Measurements from ENCODE around the gene TFEC. TPM values are rescaled to one million over a fixed set of nuclear protein-coding genes. Genes with fewer than 3 reads are reported as not detected.

TFEC gene
- total and polyA plus RNA-seq, 4 donors = 1.0 to 12.4 (median 6.1) TPM

DNA sequence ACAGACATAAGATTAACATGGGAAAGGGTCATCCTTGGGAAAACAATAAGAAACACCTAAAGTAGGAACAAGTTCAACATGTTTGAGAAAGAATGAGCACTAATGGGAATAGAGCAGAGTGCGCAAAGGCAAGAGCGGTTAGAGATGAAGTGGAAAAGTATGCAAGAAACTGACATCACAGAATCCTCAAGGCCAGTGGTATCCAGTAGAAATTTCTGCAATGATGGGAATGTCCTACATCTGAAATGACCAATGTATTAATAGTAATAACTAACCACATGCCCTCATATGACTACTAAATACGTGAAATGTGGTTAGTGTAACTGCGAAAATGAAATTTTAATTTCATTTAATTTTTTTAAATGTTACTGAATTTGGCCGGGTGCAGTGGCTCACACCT lies 54.8 kb downstream of the TFEC start:
- ATAC-seq (ENCODE audit: low FRiP score) (no peak), DNase-seq (no peak)
- H3K36me3 ChIP-seq (ENCODE audit: control insufficient read depth in 1 of 2, insufficient read depth in 2 of 2, low read length in 1 of 2) = no peaks in the 10 kb centered on the region
- H3K4me1 ChIP-seq (ENCODE audit: control insufficient read depth in 1 of 2, insufficient read depth in 2 of 2, low read length in 2 of 2) = no peaks in the 10 kb centered on the region
- intact Hi-C loops (cut with DNase I) = no loop called here
- H3K4me3 ChIP-seq (ENCODE audit: low read length in 2 of 2) = no peak overlapping the region
- H3K27me3 ChIP-seq (ENCODE audit: control insufficient read depth in 1 of 2, insufficient read depth in 2 of 2, low read length in 1 of 2) = no peaks in the 10 kb centered on the region
- 78 to 80% methylated on average over 5 of the region's 5 CpGs for WGBS, 2 donors
- H3K27ac ChIP-seq (ENCODE audit: low read depth in 1 of 2, low read length in 2 of 2) = no peak overlapping the region
- H3K9me3 ChIP-seq (ENCODE audit: control insufficient read depth, low read length) = no peaks in the 10 kb centered on the region

DNA sequence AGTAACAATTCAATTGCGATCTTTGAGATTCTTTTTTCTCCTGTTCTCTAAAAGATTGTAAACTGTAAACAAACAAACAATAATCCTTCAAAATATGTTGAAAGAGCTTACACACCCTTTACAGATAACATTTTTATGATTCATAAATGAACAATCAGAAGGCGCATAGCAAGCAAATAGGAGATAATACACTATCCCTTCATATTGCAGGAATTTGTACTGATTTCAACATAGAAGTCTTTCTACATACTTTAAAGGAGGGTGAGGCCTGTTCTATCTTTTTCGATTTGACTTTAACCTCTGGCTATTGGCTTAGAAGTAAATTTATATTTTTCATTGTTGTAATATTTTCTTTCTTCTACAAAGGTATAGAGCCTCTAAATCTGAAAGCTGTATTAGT lies 57.2 kb downstream of the TFEC start:
- Histone ChIP-seq H3K27me3 (ENCODE audit: control insufficient read depth in 1 of 2, insufficient read depth in 2 of 2, low read length in 1 of 2) (no peaks in the 10 kb centered on the region), H3K36me3 (ENCODE audit: control insufficient read depth in 1 of 2, insufficient read depth in 2 of 2, low read length in 1 of 2) (no peaks in the 10 kb centered on the region), H3K4me3 (ENCODE audit: low read length in 2 of 2) (no peak overlapping the region), H3K4me1 (ENCODE audit: control insufficient read depth in 1 of 2, insufficient read depth in 2 of 2, low read length in 2 of 2) (no peaks in the 10 kb centered on the region), H3K27ac (ENCODE audit: low read depth in 1 of 2, low read length in 2 of 2) (no peak overlapping the region), H3K9me3 (ENCODE audit: control insufficient read depth, low read length) (no peaks in the 10 kb centered on the region)
- whole genome bisulfite sequencing, 2 donors = 83% methylated on average over 3 of the region's 3 CpGs
- no peak for DNase-seq
- no peak for ATAC-seq (ENCODE audit: low FRiP score)
- intact Hi-C loops (cut with DNase I) = no loop called here

DNA sequence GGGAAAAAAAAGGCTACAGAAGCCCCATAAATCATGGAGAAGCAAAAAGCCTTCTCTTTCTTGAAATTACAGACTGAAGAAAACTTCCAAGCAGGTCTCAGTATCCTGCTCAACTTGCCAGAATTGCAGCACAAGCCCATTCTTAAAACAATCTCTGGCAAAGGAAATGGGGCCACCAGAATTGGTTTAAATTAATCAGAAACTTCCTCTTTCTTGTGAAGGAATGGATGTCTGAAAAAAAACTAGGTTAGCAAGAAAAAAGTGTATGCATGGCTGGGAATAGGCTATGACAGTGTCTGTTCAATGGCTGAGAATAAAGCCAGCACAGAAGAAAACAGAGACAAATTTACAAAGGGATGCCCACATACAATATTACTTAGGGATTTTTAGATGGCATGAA lies 59.1 kb downstream of the TFEC start:
- H3K9me3 ChIP-seq (ENCODE audit: control insufficient read depth, low read length) = no peaks in the 10 kb centered on the region
- no peak for DNase-seq
- no peak overlapping the region for H3K27ac ChIP-seq (ENCODE audit: low read depth in 1 of 2, low read length in 2 of 2)
- no peaks in the 10 kb centered on the region for H3K4me1 ChIP-seq (ENCODE audit: control insufficient read depth in 1 of 2, insufficient read depth in 2 of 2, low read length in 2 of 2)
- intact Hi-C loops (cut with DNase I) = no loop called here
- no peak overlapping the region for H3K4me3 ChIP-seq (ENCODE audit: low read length in 2 of 2)
- no peaks in the 10 kb centered on the region for H3K36me3 ChIP-seq (ENCODE audit: control insufficient read depth in 1 of 2, insufficient read depth in 2 of 2, low read length in 1 of 2)
- no peaks in the 10 kb centered on the region for H3K27me3 ChIP-seq (ENCODE audit: control insufficient read depth in 1 of 2, insufficient read depth in 2 of 2, low read length in 1 of 2)
- ATAC-seq (ENCODE audit: low FRiP score) = no peak

DNA sequence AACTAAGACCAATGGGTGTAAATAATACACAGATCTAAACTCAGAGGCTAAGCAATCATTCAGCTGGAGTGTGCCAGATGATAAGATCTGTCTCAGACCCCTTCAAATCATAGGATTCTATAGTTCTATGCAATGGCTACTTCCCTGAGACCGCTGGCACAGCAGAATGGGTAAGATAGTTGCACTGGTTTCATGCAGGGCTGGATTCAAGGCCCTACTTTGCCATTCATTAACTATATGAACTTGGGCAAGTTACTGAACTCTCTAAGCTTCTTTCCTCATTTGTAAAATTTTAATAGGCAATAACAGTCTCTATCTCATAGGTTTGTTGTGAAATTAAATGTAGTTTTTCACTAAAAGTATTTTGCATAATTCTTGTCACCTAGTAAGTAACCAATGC lies 62.0 kb downstream of the TFEC start:
- Histone ChIP-seq H3K27me3 (ENCODE audit: control insufficient read depth in 1 of 2, insufficient read depth in 2 of 2, low read length in 1 of 2) (no peaks in the 10 kb centered on the region), H3K9me3 (ENCODE audit: control insufficient read depth, low read length) (no peaks in the 10 kb centered on the region), H3K4me3 (ENCODE audit: low read length in 2 of 2) (no peak overlapping the region), H3K36me3 (ENCODE audit: control insufficient read depth in 1 of 2, insufficient read depth in 2 of 2, low read length in 1 of 2) (no peaks in the 10 kb centered on the region), H3K27ac (ENCODE audit: low read depth in 1 of 2, low read length in 2 of 2) (no peak overlapping the region), H3K4me1 (ENCODE audit: control insufficient read depth in 1 of 2, insufficient read depth in 2 of 2, low read length in 2 of 2) (no peaks in the 10 kb centered on the region)
- intact Hi-C loops (cut with DNase I) = no loop called here
- DNase-seq (no peak), ATAC-seq (ENCODE audit: low FRiP score) (no peak)
- WGBS, 2 donors = 90 to 97% methylated on average over 1 of the region's 1 CpG

DNA sequence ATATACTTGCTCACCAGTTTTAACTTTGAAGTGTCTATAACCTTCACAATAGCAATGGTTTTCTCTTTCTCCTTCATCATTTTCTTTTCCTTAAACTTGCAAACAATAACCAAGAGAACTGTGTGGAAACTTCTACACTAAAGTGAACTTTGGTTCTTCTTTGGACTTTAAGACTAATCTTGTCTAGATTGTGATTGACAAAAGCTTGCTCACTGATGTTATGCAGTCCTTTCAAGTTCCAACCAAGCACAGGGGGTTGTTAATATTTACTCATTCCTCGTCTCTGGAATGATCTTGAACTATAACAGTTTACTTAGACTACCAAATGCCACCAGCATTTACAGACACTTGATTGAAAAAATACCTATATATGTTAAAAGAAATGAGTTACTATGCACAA lies 62.4 kb downstream of the TFEC start:
- no peaks in the 10 kb centered on the region for H3K27me3 ChIP-seq (ENCODE audit: control insufficient read depth in 1 of 2, insufficient read depth in 2 of 2, low read length in 1 of 2)
- H3K9me3 ChIP-seq (ENCODE audit: control insufficient read depth, low read length) = no peaks in the 10 kb centered on the region
- WGBS, 2 donors = 54 to 62% methylated on average over 1 of the region's 1 CpG
- no peaks in the 10 kb centered on the region for H3K4me1 ChIP-seq (ENCODE audit: control insufficient read depth in 1 of 2, insufficient read depth in 2 of 2, low read length in 2 of 2)
- ATAC-seq (ENCODE audit: low FRiP score) (no peak), DNase-seq (no peak)
- no peaks in the 10 kb centered on the region for H3K36me3 ChIP-seq (ENCODE audit: control insufficient read depth in 1 of 2, insufficient read depth in 2 of 2, low read length in 1 of 2)
- H3K4me3 ChIP-seq (ENCODE audit: low read length in 2 of 2) = no peak overlapping the region
- no peak overlapping the region for H3K27ac ChIP-seq (ENCODE audit: low read depth in 1 of 2, low read length in 2 of 2)
- intact Hi-C loops (cut with DNase I) = no loop called here

DNA sequence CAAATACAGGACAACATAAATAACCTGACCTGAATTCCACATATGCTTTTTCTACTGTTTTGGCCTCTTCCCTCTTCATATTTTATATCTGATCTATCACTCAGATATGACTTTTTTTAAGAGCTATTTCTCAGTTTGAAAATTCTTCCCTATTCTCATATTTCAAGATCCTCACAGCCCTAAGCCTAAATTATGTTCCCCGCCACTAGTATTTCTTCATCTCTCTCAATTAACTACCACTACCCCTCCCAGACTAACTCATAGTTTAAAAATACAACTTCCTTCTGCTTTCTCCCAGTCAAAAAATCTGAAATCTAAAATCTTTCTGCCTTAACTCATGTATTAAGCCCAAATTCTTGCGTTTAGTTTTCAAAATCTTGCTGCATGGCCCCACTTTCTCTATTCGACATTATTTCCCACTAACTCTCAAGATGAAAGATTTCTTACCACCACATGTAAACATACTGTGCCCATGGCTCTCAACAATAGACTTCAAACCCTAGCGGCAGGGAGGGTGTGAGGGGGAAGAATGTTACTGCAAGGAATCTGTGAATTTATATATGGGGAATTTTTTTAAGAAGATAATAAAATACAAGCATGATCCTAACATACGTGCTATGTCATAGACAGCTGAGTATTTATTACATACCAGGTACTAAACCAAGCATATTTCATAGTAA lies 64.6 kb downstream of the TFEC start:
- WGBS, 2 donors = 53 to 63% methylated on average over 5 of the region's 5 CpGs
- Histone ChIP-seq H3K27me3 (ENCODE audit: control insufficient read depth in 1 of 2, insufficient read depth in 2 of 2, low read length in 1 of 2) (no peaks in the 10 kb centered on the region), H3K36me3 (ENCODE audit: control insufficient read depth in 1 of 2, insufficient read depth in 2 of 2, low read length in 1 of 2) (no peaks in the 10 kb centered on the region), H3K27ac (ENCODE audit: low read depth in 1 of 2, low read length in 2 of 2) (no peak overlapping the region), H3K4me1 (ENCODE audit: control insufficient read depth in 1 of 2, insufficient read depth in 2 of 2, low read length in 2 of 2) (no peaks in the 10 kb centered on the region), H3K4me3 (ENCODE audit: low read length in 2 of 2) (no peak overlapping the region), H3K9me3 (ENCODE audit: control insufficient read depth, low read length) (no peaks in the 10 kb centered on the region)
- ATAC-seq (ENCODE audit: low FRiP score) (no peak), DNase-seq (no peak)
- intact Hi-C loops (cut with DNase I) = no loop called here

DNA sequence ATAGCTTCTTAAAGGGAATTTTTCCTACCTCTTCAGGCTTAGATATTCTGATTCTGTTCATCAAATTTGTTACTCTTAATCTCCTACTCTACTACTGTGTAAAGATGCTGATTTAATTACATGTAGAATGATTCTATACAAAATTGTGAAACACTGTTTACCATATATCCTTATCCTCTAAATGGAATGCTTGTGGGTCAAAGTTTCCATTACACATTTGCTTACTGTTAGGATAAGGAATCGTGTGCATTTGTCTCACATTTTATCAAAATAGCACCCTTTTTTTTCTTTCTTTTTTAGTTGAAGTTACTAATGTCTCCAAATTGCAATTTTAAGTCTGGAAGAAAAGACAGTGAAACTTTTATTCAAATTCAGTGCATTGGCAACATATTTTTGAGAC lies 65.3 kb downstream of the TFEC start:
- DNase-seq = no peak
- H3K4me1 ChIP-seq (ENCODE audit: control insufficient read depth in 1 of 2, insufficient read depth in 2 of 2, low read length in 2 of 2) = no peaks in the 10 kb centered on the region
- no peak for ATAC-seq (ENCODE audit: low FRiP score)
- 20 to 25% methylated on average over 1 of the region's 1 CpG for whole genome bisulfite sequencing, 2 donors
- H3K9me3 ChIP-seq (ENCODE audit: control insufficient read depth, low read length) = no peaks in the 10 kb centered on the region
- no peaks in the 10 kb centered on the region for H3K36me3 ChIP-seq (ENCODE audit: control insufficient read depth in 1 of 2, insufficient read depth in 2 of 2, low read length in 1 of 2)
- H3K4me3 ChIP-seq (ENCODE audit: low read length in 2 of 2) = no peak overlapping the region
- intact Hi-C loops (cut with DNase I) = no loop called here
- H3K27ac ChIP-seq (ENCODE audit: low read depth in 1 of 2, low read length in 2 of 2) = no peak overlapping the region
- no peaks in the 10 kb centered on the region for H3K27me3 ChIP-seq (ENCODE audit: control insufficient read depth in 1 of 2, insufficient read depth in 2 of 2, low read length in 1 of 2)

DNA sequence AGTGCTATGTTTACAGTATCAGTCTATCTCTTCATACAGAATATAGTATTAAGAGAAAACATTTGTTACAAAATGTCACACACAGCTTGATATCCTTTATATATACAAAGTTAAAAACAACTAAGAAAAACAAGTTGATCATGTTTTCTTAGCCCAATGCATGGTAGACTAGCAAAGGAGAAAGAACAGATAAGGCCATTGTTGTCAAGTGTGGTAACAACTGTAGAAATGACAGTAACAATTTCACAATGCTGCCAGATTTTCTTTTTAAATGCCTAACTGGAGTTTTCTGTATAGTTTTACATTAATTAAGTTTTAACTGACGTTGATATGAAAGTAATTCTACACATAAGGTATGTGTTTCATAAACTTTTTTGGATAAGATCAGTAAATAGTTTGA lies 65.8 kb downstream of the TFEC start:
- Histone ChIP-seq H3K4me1 (ENCODE audit: control insufficient read depth in 1 of 2, insufficient read depth in 2 of 2, low read length in 2 of 2) (no peaks in the 10 kb centered on the region), H3K27ac (ENCODE audit: low read depth in 1 of 2, low read length in 2 of 2) (no peak overlapping the region), H3K36me3 (ENCODE audit: control insufficient read depth in 1 of 2, insufficient read depth in 2 of 2, low read length in 1 of 2) (no peaks in the 10 kb centered on the region), H3K4me3 (ENCODE audit: low read length in 2 of 2) (no peak overlapping the region), H3K27me3 (ENCODE audit: control insufficient read depth in 1 of 2, insufficient read depth in 2 of 2, low read length in 1 of 2) (no peaks in the 10 kb centered on the region), H3K9me3 (ENCODE audit: control insufficient read depth, low read length) (no peaks in the 10 kb centered on the region)
- ATAC-seq (ENCODE audit: low FRiP score) (no peak), DNase-seq (no peak)
- 74 to 77% methylated on average over 1 of the region's 1 CpG for WGBS, 2 donors
- intact Hi-C loops (cut with DNase I) = no loop called here

DNA sequence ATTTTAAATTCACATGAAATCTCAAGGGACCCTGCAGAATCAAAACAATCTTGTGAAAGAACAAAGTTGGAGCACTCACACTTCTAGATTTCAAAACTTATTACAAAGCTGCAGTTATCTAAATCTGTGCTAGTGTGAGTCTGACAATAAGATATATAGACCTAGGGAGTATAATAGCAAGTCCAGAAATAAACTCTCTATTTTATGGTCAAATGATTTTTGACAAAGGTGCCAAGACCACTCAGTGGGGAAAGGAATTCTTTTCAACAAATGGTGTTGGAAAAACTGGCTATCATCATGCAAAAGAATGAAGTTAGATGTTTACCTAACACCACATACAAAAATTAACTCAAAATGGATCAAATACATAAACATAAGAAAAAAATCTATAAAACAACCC lies 68.2 kb downstream of the TFEC start:
- ATAC-seq (ENCODE audit: low FRiP score) (no peak), DNase-seq (no peak)
- no peaks in the 10 kb centered on the region for H3K36me3 ChIP-seq (ENCODE audit: control insufficient read depth in 1 of 2, insufficient read depth in 2 of 2, low read length in 1 of 2)
- no peaks in the 10 kb centered on the region for H3K27me3 ChIP-seq (ENCODE audit: control insufficient read depth in 1 of 2, insufficient read depth in 2 of 2, low read length in 1 of 2)
- intact Hi-C loops (cut with DNase I) = no loop called here
- H3K4me3 ChIP-seq (ENCODE audit: low read length in 2 of 2) = no peak overlapping the region
- H3K4me1 ChIP-seq (ENCODE audit: control insufficient read depth in 1 of 2, insufficient read depth in 2 of 2, low read length in 2 of 2) = no peaks in the 10 kb centered on the region
- no peaks in the 10 kb centered on the region for H3K9me3 ChIP-seq (ENCODE audit: control insufficient read depth, low read length)
- no peak overlapping the region for H3K27ac ChIP-seq (ENCODE audit: low read depth in 1 of 2, low read length in 2 of 2)
